H1 (cell line): ENCODE measurements around the gene FAM171A1. TPM values are rescaled to one million over a fixed set of nuclear protein-coding genes. Genes with fewer than 3 reads are reported as not detected.

Experiments
- CTCF ChIA-PET: fragments of 300-600 bp; sonication (Branson Sonifier 250); formaldehyde crosslinking; loops from one replicate; lab custom pipeline; 2021; ENCODE audit not compliant: partially characterized antibody; lab: Charles Lee
- POLR2A ChIA-PET: fragments of 300-600 bp; sonication (Branson Sonifier 250); formaldehyde crosslinking; loops from one replicate; lab custom pipeline; 2021; ENCODE audit warnings: inconsistent platforms; ENCODE audit not compliant: partially characterized antibody; lab: Charles Lee
- DNase-seq, 2 experiments: peaks; one replicate each; pipeline versions ENCODE4 v3.0.0 to v3.0.0-alpha.2; 2010 to 2022; ENCODE audit warnings: low spot score in 2 of 2, low read depth in 1 of 2, mixed read lengths in 1 of 2
- FAIRE-seq: peaks from 2 replicates; lab custom pipeline; 2011; peaks lifted over from hg19 to GRCh38; lab: Jason Lieb, UNC
- H2AFZ ChIP-seq: 2 replicates; pipeline ENCODE4 v1.8.1; 2012; ENCODE audit warnings: low read length, inconsistent platforms
- H2AK5ac ChIP-seq: 2 replicates; pipeline ENCODE4 v1.6.1; 2013; ENCODE audit warnings: low read depth, low read length
- H2BK120ac ChIP-seq: replicated peaks from 2 replicates; pipeline ENCODE3; 2013; ENCODE audit warnings: low read depth, low read length, inconsistent platforms
- H2BK12ac ChIP-seq: 2 replicates; pipeline ENCODE4 v1.6.1; 2013; ENCODE audit warnings: low read depth, low read length
- H2BK15ac ChIP-seq: 2 replicates; pipeline ENCODE4 v1.6.1; 2013; ENCODE audit warnings: low read length
- H2BK20ac ChIP-seq: 2 replicates; pipeline ENCODE4 v1.6.1; 2013; ENCODE audit warnings: low read length
- H2BK5ac ChIP-seq: 2 replicates; pipeline ENCODE4 v1.6.1; 2013; ENCODE audit warnings: low read depth, low read length
- H3K14ac ChIP-seq: 2 replicates; pipeline ENCODE4 v1.6.1; 2013; ENCODE audit warnings: inconsistent platforms; ENCODE audit not compliant: insufficient read length
- H3K18ac ChIP-seq: 2 replicates; pipeline ENCODE4 v1.6.1; 2013; ENCODE audit warnings: low read length; ENCODE audit errors: extremely low read depth
- H3K23ac ChIP-seq: 2 replicates; pipeline ENCODE4 v1.6.1; 2013; ENCODE audit warnings: inconsistent platforms; ENCODE audit not compliant: insufficient read length
- H3K23me2 ChIP-seq: 2 replicates; pipeline ENCODE4 v1.6.1; 2013; ENCODE audit warnings: low read depth, low read length
- H3K27ac ChIP-seq: 2 replicates; pipeline ENCODE4 v1.6.1; 2011; ENCODE audit warnings: low read depth, low read length, inconsistent platforms
- H3K27me3 ChIP-seq, 4 experiments: replicated peaks in 1 of 4; 1 replicate in 1 of 4; 2 replicates in 3 of 4; pipeline versions ENCODE4 v1.6.1 to v1.8.1; 2011 to 2013; ENCODE audit warnings: low read length in 3 of 4, mild to moderate bottlenecking in 3 of 4, inconsistent platforms in 2 of 4, mixed read lengths in 2 of 4, moderate library complexity in 1 of 4; ENCODE audit not compliant: control insufficient read depth in 3 of 4, insufficient read depth in 3 of 4; ENCODE audit errors: extremely low read depth in 1 of 4
- H3K36me3 ChIP-seq, 4 experiments: 2 replicates each; pipeline versions ENCODE4 v1.6.1 to v1.8.1; 2011 to 2013; ENCODE audit warnings: mild to moderate bottlenecking in 4 of 4, low read length in 3 of 4, moderate library complexity in 2 of 4, control low read depth in 1 of 4, inconsistent platforms in 1 of 4; ENCODE audit not compliant: insufficient read depth in 4 of 4, control insufficient read depth in 2 of 4
- H3K4ac ChIP-seq: replicated peaks from 2 replicates; pipeline ENCODE3; 2013; ENCODE audit warnings: low read length, low read depth, mixed read lengths, inconsistent platforms; ENCODE audit not compliant: insufficient read length
- H3K4me1 ChIP-seq, 4 experiments: replicated peaks in 1 of 4; 1 replicate in 1 of 4; 2 replicates in 3 of 4; pipeline versions ENCODE4 v1.6.1 to v1.8.1; 2011 to 2013; ENCODE audit warnings: low read length in 3 of 4, inconsistent platforms in 2 of 4, mixed read lengths in 1 of 4; ENCODE audit not compliant: insufficient read depth in 4 of 4, control insufficient read depth in 3 of 4
- H3K4me2 ChIP-seq, 2 experiments: 2 replicates each; pipeline versions ENCODE4 v1.6.1 to v1.8.1; 2011 to 2013; ENCODE audit warnings: low read depth in 2 of 2, low read length in 2 of 2, control low read depth in 1 of 2, inconsistent platforms in 1 of 2, mild to moderate bottlenecking in 1 of 2; ENCODE audit not compliant: insufficient read depth in 1 of 2
- H3K4me3 ChIP-seq, 4 experiments: fragments of 200-600, 300-600 bp in 1 of 4; sonication (generic), shearing (Covaris generic), sonication (Bioruptor Twin) in 1 of 4; 2 replicates each; pipeline versions ENCODE4 v1.5.1 to v1.8.1; 2011 to 2016; ENCODE audit warnings: low read length in 4 of 4, low read depth in 3 of 4, control low read depth in 2 of 4, inconsistent platforms in 2 of 4, mild to moderate bottlenecking in 2 of 4, mixed read lengths in 1 of 4, moderate library complexity in 1 of 4; ENCODE audit not compliant: insufficient read depth in 2 of 4; ENCODE audit errors: extremely low read depth in 1 of 4
- H3K56ac ChIP-seq: replicated peaks from 2 replicates; pipeline ENCODE3; 2013; ENCODE audit warnings: low read depth, mild to moderate bottlenecking, mixed read lengths, low read length, inconsistent platforms; ENCODE audit not compliant: insufficient read length
- H3K79me1 ChIP-seq: 2 replicates; pipeline ENCODE4 v1.6.1; 2013; ENCODE audit warnings: low read depth, low read length, control low read depth
- H3K79me2 ChIP-seq, 2 experiments: 2 replicates each; pipeline versions ENCODE4 v1.6.1 to v1.8.1; 2012 to 2013; ENCODE audit warnings: low read length in 2 of 2, mild to moderate bottlenecking in 2 of 2, inconsistent platforms in 1 of 2; ENCODE audit not compliant: insufficient read depth in 2 of 2, control insufficient read depth in 1 of 2
- H3K9ac ChIP-seq, 4 experiments: replicated peaks in 1 of 4; 1 replicate in 1 of 4; 2 replicates in 3 of 4; pipeline versions ENCODE4 v1.6.1 to v1.8.1; 2011 to 2013; ENCODE audit warnings: low read depth in 3 of 4, low read length in 3 of 4, control low read depth in 2 of 4, mild to moderate bottlenecking in 2 of 4, moderate library complexity in 2 of 4, inconsistent platforms in 1 of 4; ENCODE audit errors: extremely low read depth in 1 of 4
- H3K9me3 ChIP-seq, 2 experiments: 2 replicates each; pipeline versions ENCODE4 v1.6.1 to v1.8.1; 2012 to 2013; ENCODE audit warnings: mild to moderate bottlenecking in 2 of 2, moderate library complexity in 2 of 2, control low read depth in 1 of 2, inconsistent platforms in 1 of 2, low read depth in 1 of 2, low read length in 1 of 2, mixed read lengths in 1 of 2; ENCODE audit not compliant: insufficient read depth in 2 of 2
- H4K20me1 ChIP-seq, 2 experiments: replicated peaks in 1 of 2; 2 replicates each; pipeline versions ENCODE3 to v1.8.1; 2011 to 2013; ENCODE audit warnings: inconsistent platforms in 2 of 2, low read length in 2 of 2, mild to moderate bottlenecking in 1 of 2; ENCODE audit not compliant: insufficient read depth in 2 of 2, control insufficient read depth in 1 of 2
- H4K5ac ChIP-seq: 2 replicates; pipeline ENCODE4 v1.6.1; 2013; ENCODE audit warnings: low read length, low read depth, mixed read lengths, inconsistent platforms; ENCODE audit not compliant: insufficient read length
- H4K8ac ChIP-seq: 2 replicates; pipeline ENCODE4 v1.8.0; 2013; ENCODE audit warnings: mild to moderate bottlenecking, moderate library complexity, low read length, inconsistent platforms; ENCODE audit not compliant: insufficient read depth; ENCODE audit errors: extremely low read depth
- H4K91ac ChIP-seq: replicated peaks from 2 replicates; pipeline ENCODE3; 2013; ENCODE audit warnings: low read length, mixed read lengths, inconsistent platforms; ENCODE audit not compliant: insufficient read length
- CTCF ChIP-seq, 3 experiments: IDR thresholded peaks; 1 replicate in 2 of 3; 2 replicates in 1 of 3; pipeline versions ENCODE4 v1.5.1 to v1.6.1; 2011; ENCODE audit warnings: low read length in 3 of 3, mild to moderate bottlenecking in 3 of 3, inconsistent platforms in 2 of 3, low read depth in 1 of 3, moderate library complexity in 1 of 3; ENCODE audit not compliant: insufficient read depth in 1 of 3; ENCODE audit errors: control extremely low read depth in 1 of 3
- EZH2 ChIP-seq: fragments of 200-600 bp; sonication (generic); IDR thresholded peaks from 2 replicates; pipeline ENCODE4 v1.7.1; 2012; ENCODE audit warnings: low read depth, mild to moderate bottlenecking, moderate library complexity, low read length, inconsistent platforms; ENCODE audit not compliant: severe bottlenecking
- TEAD4 ChIP-seq: IDR thresholded peaks from 2 replicates; pipeline ENCODE4 v1.6.1; 2012; ENCODE audit warnings: low read depth, low read length, inconsistent platforms, mixed read lengths
- WGBS, 2 experiments: shearing (Covaris generic) in 1 of 2; methylation state at CpG; one replicate each; pipeline versions ENCODE4 v1.1.6 to v1.1.7; 2013 to 2015; ENCODE audit warnings: low lambda C conversion rate in 2 of 2, mixed read lengths in 2 of 2, inconsistent platforms in 1 of 2, low coverage in 1 of 2, missing lambda C conversion rate in 1 of 2; ENCODE audit not compliant: insufficient replicate concordance in 2 of 2, insufficient coverage in 1 of 2, insufficient read length in 1 of 2; ENCODE audit errors: extremely low coverage in 1 of 2, missing lambda C conversion rate in 1 of 2; 5-methylcytosine and 5-hydroxymethylcytosine counted together
- polyA plus RNA-seq, 7 experiments: library from polyadenylated mRNA; depleted of rRNA in 3 of 7; stranded (reverse) in 5 of 7; unstranded in 2 of 7; fragments of >200 nt in 5 of 7; fragments of 200-250 nt in 2 of 7; gene quantifications; 1 replicate in 5 of 7; 2 replicates in 1 of 7; 4 replicates in 1 of 7; pipeline versions ENCODE4 v1.2.1 to v1.2.3, GENCODE V29; 2011 to 2013; ENCODE audit warnings: missing spikeins in 2 of 7, mixed read lengths in 2 of 7
- total RNA-seq: library from RNA; stranded (reverse); fragmentation: NEBNext Ultra II Directional; extraction: Animal tissue kit (Norgen Biotek cat#: 25700); gene quantifications from 2 replicates; pipeline ENCODE4 v1.2.1, GENCODE V29; 2021

FAM171A1 gene
- total and polyA plus RNA-seq, 2 of the 8 experiments (the other 6 are each of a cell fraction or from before 2014, with no cell fraction given), result 26.6 to 42.1 TPM

- Histone ChIP-seq H3K4me3 (no peak overlapping the region), H3K56ac (no peak overlapping the region), H3K79me1 (no peaks in the 10 kb centered on the region), H4K20me1 (no peaks in the 10 kb centered on the region), H3K9ac (no peak overlapping the region), H3K36me3 (no peaks in the 10 kb centered on the region), H4K5ac (no peak overlapping the region), H4K8ac (no peak overlapping the region), H3K18ac (no peak overlapping the region), H3K23me2 (no peaks in the 10 kb centered on the region), H2BK120ac (no peak overlapping the region), H3K14ac (no peak overlapping the region), H2AK5ac (no peak overlapping the region), H3K27me3 (no peaks in the 10 kb centered on the region), H2BK20ac (no peak overlapping the region), H4K91ac (no peak overlapping the region), H3K27ac (no peak overlapping the region), H3K9me3 (no peaks in the 10 kb centered on the region), H2BK12ac (no peak overlapping the region), H3K23ac (no peak overlapping the region), H2BK15ac (no peak overlapping the region), H3K4me1 (peaks cover 0 to 8% (median 2%) of the 10 kb centered on the region in 4 experiments; a peak in 2 of 7 replicates), H2BK5ac (no peak overlapping the region), H3K4me2 (0 out of 4 replicates have a peak overlapping the region, but pooled peaks of 1 of the 2 experiments have one; percentile 13), H3K79me2 (no peaks in the 10 kb centered on the region), H3K4ac (no peak overlapping the region), H2AFZ (peak overlapping the region; percentile 23; the same call in 1 of the 2 replicates)
- POLR2A ChIA-PET, result interaction anchor here (0.6 kb wide), 1 partner anchor 29 kb away, joined by 3 read pairs; no protein-coding TSS in a partner anchor
- WGBS, 2 experiments, result 79% methylated on average over 12 of the region's 12 CpGs; no CpG with 5 or more reads in 1 of the 2 experiments
- DNase-seq, result no peak
- CTCF ChIA-PET, result no interaction called here
- no peak for FAIRE-seq
- no peak for TF ChIP-seq EZH2
- no peak for TF ChIP-seq CTCF (IDR thresholded peaks at IDR 0.05; ENCODE audit: control extremely low read depth in 1 of 3, insufficient read depth in 1 of 3, low read depth in 1 of 3, low read length in 3 of 3)
- TF ChIP-seq TEAD4, result no peak
Observed at GRCh38 chr10:15196021-15196834, 174.9 kb downstream of the FAM171A1 start.
